Measurements from ENCODE around the gene TMEM229A. TPM values are rescaled to one million over a fixed set of nuclear protein-coding genes. Genes with fewer than 3 reads are reported as not detected.

Gene TMEM229A
- total RNA-seq, 1 experiment from 2014 or later = 0.74 TPM

GRCh38 chr7:123992913-123993518 is 39.9 kb downstream of the TMEM229A start (continued):
- TF ChIP-seq ZNF425 (CRISPR knock-in tag; conservative IDR thresholded peaks at IDR 0.05) (no peak), IRF2 (CRISPR knock-in tag; IDR thresholded peaks at IDR 0.05; ENCODE audit: borderline replicate concordance, low read depth) (no peak), USF1 (CRISPR knock-in tag; IDR thresholded peaks at IDR 0.05) (no peak), MAX (CRISPR knock-in tag; IDR thresholded peaks at IDR 0.05) (no peak), FOXP4 (CRISPR knock-in tag; IDR thresholded peaks at IDR 0.05) (no peak), ZNF512 (CRISPR knock-in tag; IDR thresholded peaks at IDR 0.05; ENCODE audit: borderline replicate concordance) (no peak), OVOL2 (CRISPR knock-in tag; IDR thresholded peaks at IDR 0.05; ENCODE audit: borderline replicate concordance) (no peak), RORB (CRISPR knock-in tag; IDR thresholded peaks at IDR 0.05) (no peak), GABPB1 (CRISPR knock-in tag; IDR thresholded peaks at IDR 0.05) (no peak)

- TF ChIP-seq ZNF138 (CRISPR knock-in tag; conservative IDR thresholded peaks at IDR 0.05) (no peak), ELF4 (CRISPR knock-in tag; IDR thresholded peaks at IDR 0.05; ENCODE audit: low read depth) (no peak), NFATC4 (CRISPR knock-in tag; IDR thresholded peaks at IDR 0.05) (no peak), ZNF317 (CRISPR knock-in tag; IDR thresholded peaks at IDR 0.05; ENCODE audit: borderline replicate concordance, low read depth) (no peak), MYBL2 (CRISPR knock-in tag; IDR thresholded peaks at IDR 0.05) (no peak), FOXP1 (CRISPR knock-in tag; IDR thresholded peaks at IDR 0.05; ENCODE audit: borderline replicate concordance) (no peak)
- POLR2A ChIA-PET = no interaction called here
- Mint-ChIP-seq H3K27me3 (ENCODE audit: low read depth) (no peaks in the 10 kb centered on the region), H3K4me3 (no peak overlapping the region), H3K27ac (no peak overlapping the region), H3K4me1 (peaks cover 6% of the 10 kb centered on the region), H3K36me3 (peaks cover 8% of the 10 kb centered on the region; the same call in 1 of the 2 replicates), H3K9me3 (peaks cover 14% of the 10 kb centered on the region)
- DNase-seq (ENCODE audit: low spot score) = no peak
- ATAC-seq = no peak
- CTCF ChIA-PET = no interaction called here
These were observed 45.4 kb downstream of the TMEM229A start for GRCh38 chr7:123987445-123987844.

Other genes with a start within 250 kb of the TMEM229A start
- gene HYAL4, start 187.9 kb downstream of the TMEM229A start, total RNA-seq (2021) = not detected in 3 replicates
- not detected in 3 replicates for gene SPAM1, start 107.8 kb downstream of the TMEM229A start, total RNA-seq (2021)

All from WTC11 (cell line).